GM12878 (cell line): ENCODE results near the gene MDM4. TPM values are rescaled to one million over a fixed set of nuclear protein-coding genes. Genes with fewer than 3 reads are reported as not detected.
A peak's percentile ranks its signal among the peaks of the same experiment; 100 is the strongest.

ENCODE experiments used
- ATAC-seq: fragments of 200-7000 bp; cut with Tn5 transposase; 3 replicates; pipeline ENCODE4 v1.9.1; 2020; ENCODE audit warnings: mild to moderate bottlenecking, moderate library complexity
- BruUV-seq: library from RNA; stranded (reverse); fragments of 400-500 nt; replicated peaks from 2 replicates; lab custom pipeline; 2021; lab: Mats Ljungman, UMichigan
- CTCF ChIA-PET: fragments of 300-600 bp; sonication (Branson Sonifier 250); formaldehyde crosslinking; extraction: SDS; loops from one replicate; lab custom pipeline; 2021; ENCODE audit warnings: inconsistent platforms; lab: Yijun Ruan, JAX
- POLR2A ChIA-PET: fragments of 350-600 bp; formaldehyde crosslinking; extraction: SDS; loops from one replicate; lab custom pipeline; 2021; ENCODE audit warnings: inconsistent platforms; lab: Charles Lee
- RAD21 ChIA-PET: fragments of 300-600 bp; sonication (Branson Sonifier 250); formaldehyde crosslinking; loops from one replicate; lab custom pipeline; 2023; ENCODE audit warnings: antibody characterized with exemption; ENCODE audit not compliant: unreplicated experiment; lab: Charles Lee
- SMC1A ChIA-PET: fragments of 300-600 bp; sonication (Branson Sonifier 250); formaldehyde crosslinking; loops from one replicate; lab custom pipeline; 2023; ENCODE audit not compliant: unreplicated experiment, uncharacterized antibody; lab: Charles Lee
- DNase-seq: peaks from one replicate; pipeline ENCODE4 v3.0.0-alpha.2; 2011; ENCODE audit warnings: low read depth, low spot score
- FAIRE-seq: peaks from 3 replicates; lab custom pipeline; 2011; peaks lifted over from hg19 to GRCh38; lab: Jason Lieb, UNC
- H2AFZ ChIP-seq: 2 replicates; pipeline ENCODE4 v1.6.0; 2011; ENCODE audit warnings: low read depth, low read length, control low read depth; ENCODE audit not compliant: control insufficient read depth
- H3K27ac ChIP-seq: 2 replicates; pipeline ENCODE4 v1.5.1; 2011; ENCODE audit warnings: control low read depth; ENCODE audit not compliant: control insufficient read depth, insufficient read depth
- H3K27me3 ChIP-seq, 2 experiments: replicated peaks in 1 of 2; 2 replicates each; pipeline versions ENCODE4 v1.6.0 to v1.6.1; 2011; ENCODE audit warnings: low read length in 1 of 2; ENCODE audit not compliant: control insufficient read depth in 2 of 2, insufficient read depth in 2 of 2
- H3K36me3 ChIP-seq, 2 experiments: 2 replicates each; pipeline ENCODE4 v1.5.1; 2011; ENCODE audit warnings: low read length in 1 of 2; ENCODE audit not compliant: control insufficient read depth in 2 of 2, insufficient read depth in 2 of 2
- H3K4me1 ChIP-seq: 2 replicates; pipeline ENCODE4 v1.6.1; 2011; ENCODE audit warnings: mild to moderate bottlenecking, low read length, moderate library complexity, mixed read lengths; ENCODE audit not compliant: control insufficient read depth, insufficient read depth
- H3K4me2 ChIP-seq: 2 replicates; pipeline ENCODE4 v1.6.0; 2011; ENCODE audit warnings: control low read depth; ENCODE audit not compliant: control insufficient read depth, insufficient read depth
- H3K4me3 ChIP-seq: fragments of 200-600 bp; sonication (generic); 2 replicates; pipeline ENCODE4 v1.5.1; 2016
- H3K79me2 ChIP-seq: 2 replicates; pipeline ENCODE4 v1.6.0; 2011; ENCODE audit warnings: low read length; ENCODE audit not compliant: control insufficient read depth, insufficient read depth
- H3K9ac ChIP-seq: 2 replicates; pipeline ENCODE4 v1.8.0; 2011; ENCODE audit warnings: low read length, control low read depth, mixed read lengths; ENCODE audit not compliant: control insufficient read depth, insufficient read depth
- H3K9me3 ChIP-seq: replicated peaks from 3 replicates; pipeline ENCODE4 v1.5.1; 2011; ENCODE audit warnings: mild to moderate bottlenecking, low read length; ENCODE audit not compliant: control insufficient read depth, insufficient read depth
- H4K20me1 ChIP-seq: 2 replicates; pipeline ENCODE4 v1.6.0; 2011; ENCODE audit not compliant: control insufficient read depth, insufficient read depth
- IKZF1 ChIP-seq: fragments of 450-650 bp; conservative IDR thresholded peaks from 2 replicates; pipeline ENCODE4 v1.6.1; 2017; ENCODE audit warnings: antibody characterized with exemption, mild to moderate bottlenecking
- MAX ChIP-seq: IDR thresholded peaks from 2 replicates; pipeline ENCODE4 v1.6.1; 2012; ENCODE audit warnings: low read depth, low read length, improper control_type of control experiment
- MEF2B ChIP-seq: fragments of 450-650 bp; IDR thresholded peaks from 2 replicates; pipeline ENCODE4 v1.6.1; 2018; ENCODE audit warnings: mild to moderate bottlenecking, moderate library complexity; ENCODE audit not compliant: partially characterized antibody, poor library complexity, severe bottlenecking
- MTA3 ChIP-seq: IDR thresholded peaks from 2 replicates; pipeline ENCODE4 v1.6.1; 2012; ENCODE audit warnings: low read length, inconsistent platforms, borderline replicate concordance
- POLR2A ChIP-seq: IDR thresholded peaks from 2 replicates; pipeline ENCODE4 v1.6.1; 2011; ENCODE audit warnings: low read depth, mild to moderate bottlenecking, low read length
- SRF ChIP-seq, 2 experiments: IDR thresholded peaks; 2 replicates each; pipeline ENCODE4 v1.6.1; 2011; ENCODE audit warnings: low read depth in 2 of 2, low read length in 2 of 2, mild to moderate bottlenecking in 1 of 2, moderate library complexity in 1 of 2
- ZBED1 ChIP-seq: IDR thresholded peaks from 2 replicates; pipeline ENCODE4 v1.6.1; 2016; ENCODE audit warnings: borderline replicate concordance
- WGBS: methylation state at CpG from one replicate; pipeline ENCODE4 v1.1.6; 2016; ENCODE audit warnings: low lambda C conversion rate; ENCODE audit not compliant: insufficient replicate concordance, insufficient coverage; ENCODE audit errors: missing lambda C conversion rate; 5-methylcytosine and 5-hydroxymethylcytosine counted together
- in situ Hi-C: fragments of 300-500 bp; cut with MboI; formaldehyde crosslinking; loops from 9 replicates; pipeline ENCODE4 v1.14.3; 2018; ENCODE audit warnings: mixed read lengths
- intact Hi-C: fragments of 100-400 bp; cut with micrococcal nuclease; formaldehyde crosslinking; loops from one replicate; pipeline ENCODE4 v1.14.2; 2022; ENCODE audit not compliant: unreplicated experiment
- polyA plus RNA-seq, 11 experiments: library from polyadenylated mRNA; depleted of rRNA in 4 of 11; unstranded in 6 of 11; stranded (reverse) in 5 of 11; fragments of >200 nt; fragmentation: Nextera tagmentation in 4 of 11; fragmentation: Illumina TruSeq in 1 of 11; extraction: Ambion mirVana in 4 of 11; extraction: Trizol in 1 of 11; gene quantifications; 1 replicate in 1 of 11; 2 replicates in 10 of 11; pipeline versions ENCODE4 v1.2.1 to v1.2.3, GENCODE V29; 2011 to 2016; ENCODE audit warnings: inconsistent platforms in 2 of 11, missing spikeins in 2 of 11, low read depth in 1 of 11
- total RNA-seq, 4 experiments: library from RNA; depleted of rRNA in 3 of 4; stranded (reverse); fragments of >200 nt in 3 of 4; fragmentation: Illumina TruSeq in 1 of 4; extraction: Trizol in 1 of 4; gene quantifications; 2 replicates each; pipeline versions ENCODE4 v1.2.1 to v1.2.3, GENCODE V29; 2013 to 2021

Gene MDM4
- total and polyA plus RNA-seq, 10 of the 15 experiments (the other 5 are each of a cell fraction or from before 2014, with no cell fraction given) = 2.5 to 74.4 (median 22.7) TPM

DNA sequence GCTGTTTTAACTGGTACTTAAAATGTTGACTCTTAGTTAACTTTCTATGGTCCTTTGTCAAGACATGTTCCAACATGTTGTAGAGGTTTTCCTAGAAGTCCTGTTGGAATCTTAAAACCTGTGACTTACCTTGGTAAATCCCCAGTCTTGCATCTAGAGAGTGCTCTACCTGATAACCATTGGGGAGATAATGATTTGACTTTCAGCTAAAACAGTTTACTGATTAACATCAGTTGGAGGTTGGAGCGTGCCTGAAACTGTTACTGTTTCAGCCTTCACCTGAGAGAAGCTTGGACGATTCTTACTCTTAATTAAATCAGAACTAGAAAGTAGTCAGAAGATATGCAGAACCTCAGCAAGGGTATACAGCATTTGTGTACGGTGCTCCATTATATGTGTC is 8.8 kb downstream of the MDM4 start (continued):
- TF ChIP-seq IKZF1 = no peak
- TF ChIP-seq, all 136 proteins: peak for 6

DNA sequence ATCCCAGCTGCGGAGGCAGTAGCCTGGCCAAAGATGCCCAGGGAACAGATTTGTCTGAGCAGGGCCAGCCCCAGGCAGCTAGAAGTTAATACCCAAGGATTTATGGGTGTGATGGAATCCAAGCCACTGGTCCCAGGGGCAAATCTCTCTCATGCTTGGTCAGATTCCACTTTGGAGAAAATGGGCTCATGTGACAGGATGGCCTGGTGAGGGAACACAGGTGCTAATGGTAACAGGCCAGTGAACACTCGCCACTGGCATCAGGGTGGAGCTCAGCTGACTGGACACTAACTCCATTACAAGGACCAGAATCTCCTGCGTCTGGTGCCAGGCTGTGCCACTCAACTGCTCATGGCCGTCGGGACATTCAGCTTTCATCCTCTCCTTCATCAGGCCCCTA is 12.0 kb downstream of the MDM4 start:
- ChIA-PET POLR2A (interaction anchor here (0.6 to 0.8 kb wide), 4 partner anchors 23 to 674 kb away, joined by 3 to 4 read pairs (median 4); no protein-coding TSS in a partner anchor), SMC1A (interaction anchor here (1.2 to 5.5 kb wide), 5 partner anchors 12 to 37 kb away, joined by 3 to 42 read pairs (median 5); partner anchors contain the start of gene MDM4), CTCF (interaction anchor here (1.4 to 2.9 kb wide), 4 partner anchors 11 to 279 kb away, joined by 3 to 12 read pairs (median 6); no protein-coding TSS in a partner anchor), RAD21 (interaction anchor here (0.6 to 1.8 kb wide), 3 partner anchors 12 to 13 kb away, joined by 3 to 5 read pairs (median 5); partner anchors contain the start of gene MDM4)
- in situ Hi-C loops = no loop called here
- no peaks in the 10 kb centered on the region for H4K20me1 ChIP-seq
- peak; percentile 13; the same call in 1 of the 2 replicates for TF ChIP-seq POLR2A
- no peak for TF ChIP-seq MEF2B
- H3K9ac ChIP-seq = no peak overlapping the region
- 90% methylated on average over 5 of the region's 5 CpGs for WGBS
- no peaks in the 10 kb centered on the region for H3K27me3 ChIP-seq
- intact Hi-C loops = no loop called here
- FAIRE-seq (no peak), ATAC-seq (no peak), DNase-seq (no peak)
- no peak overlapping the region for H3K4me2 ChIP-seq
- peaks cover 19 to 30% of the 10 kb centered on the region in 2 experiments for H3K36me3 ChIP-seq
- no TSS peak for BruUV-seq
- no peak overlapping the region for H3K27ac ChIP-seq
- H2AFZ ChIP-seq = no peak overlapping the region
- peaks cover 37% of the 10 kb centered on the region for H3K4me1 ChIP-seq
- no peak overlapping the region for H3K4me3 ChIP-seq
- peaks cover 17% of the 10 kb centered on the region for H3K79me2 ChIP-seq
- H3K9me3 ChIP-seq = peaks cover 7% of the 10 kb centered on the region

GRCh38 chr1:204528677-204529076 is 12.5 kb downstream of the MDM4 start:
- Histone ChIP-seq H3K4me1 (peaks cover 36% of the 10 kb centered on the region), H3K79me2 (peaks cover 14% of the 10 kb centered on the region), H3K4me2 (no peak overlapping the region), H3K27me3 (no peaks in the 10 kb centered on the region), H2AFZ (no peak overlapping the region), H3K9me3 (peaks cover 4% of the 10 kb centered on the region), H3K27ac (no peak overlapping the region), H4K20me1 (no peaks in the 10 kb centered on the region), H3K4me3 (no peak overlapping the region), H3K9ac (no peak overlapping the region), H3K36me3 (peaks cover 21 to 32% of the 10 kb centered on the region in 2 experiments)
- FAIRE-seq (no peak), ATAC-seq (no peak), DNase-seq (no peak)
- CTCF ChIA-PET = interaction anchor here (0.9 to 2.1 kb wide), 6 partner anchors 11 to 278 kb away, joined by 3 to 10 read pairs (median 3); no protein-coding TSS in a partner anchor
- TF ChIP-seq MAX = no peak
- no peak for TF ChIP-seq ZBED1
- no peak for TF ChIP-seq SRF (IDR thresholded peaks at IDR 0.05; ENCODE audit: low read depth in 2 of 2, low read length in 2 of 2)
- TF ChIP-seq POLR2A = 0 out of 2 replicates have a peak, but pooled peaks have one; percentile 9
- no peak for TF ChIP-seq MTA3
- 98% methylated on average over 8 of the region's 8 CpGs for WGBS
- no TSS peak for BruUV-seq
- intact Hi-C loops (no loop called here), in situ Hi-C loops (no loop called here)
- RAD21 ChIA-PET = interaction anchor here (1.2 to 1.3 kb wide), 2 partner anchors 12 to 14 kb away, joined by 4 to 5 read pairs; partner anchors contain the start of gene MDM4
- SMC1A ChIA-PET = interaction anchor here (1.2 to 5.5 kb wide), 5 partner anchors 9 to 37 kb away, joined by 3 to 42 read pairs (median 5); partner anchors contain the start of gene MDM4
- POLR2A ChIA-PET = interaction anchor here (0.8 kb wide), 1 partner anchor 37 kb away, joined by 3 read pairs; no protein-coding TSS in a partner anchor
